Measurements from ENCODE around the gene PAX6.

DNA sequence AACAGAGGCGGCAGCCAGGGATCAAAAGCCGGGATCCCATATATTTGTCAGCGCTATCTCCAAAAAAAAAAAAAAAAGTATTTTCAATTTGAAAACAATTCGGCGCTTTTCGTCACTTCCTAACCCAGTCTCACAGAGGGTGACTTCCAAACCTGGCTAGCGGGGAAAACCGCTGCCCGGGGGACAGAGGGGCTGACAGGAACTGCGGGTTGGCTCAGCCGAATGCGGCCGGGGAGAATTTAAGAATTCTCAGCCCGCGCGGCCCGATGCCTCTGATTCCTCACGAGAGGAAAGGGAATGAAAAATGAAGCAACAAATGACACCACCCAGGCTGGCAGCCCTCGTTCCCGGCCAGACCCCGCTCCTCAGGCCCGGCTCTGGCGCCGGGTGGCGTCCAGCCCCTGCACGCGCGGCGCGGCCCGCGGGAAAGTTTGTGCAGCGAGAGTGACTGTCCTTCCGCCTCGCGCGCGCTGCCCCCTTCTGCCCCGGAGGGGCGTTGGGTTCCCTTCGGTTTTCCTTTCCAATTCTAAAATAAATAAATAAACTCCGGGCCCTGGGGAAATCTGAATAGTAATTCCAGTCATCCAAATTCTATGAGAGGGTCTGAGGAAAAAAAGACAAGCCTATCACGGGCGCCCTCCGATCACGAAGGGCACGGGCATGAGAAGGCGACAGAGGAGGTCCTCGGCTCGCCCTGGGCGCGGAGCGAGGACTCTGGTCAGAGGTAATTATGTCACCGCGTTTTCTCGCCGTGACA, 4.8 kb upstream of the PAX6 start:
- TF ChIP-seq, protein P1, sequence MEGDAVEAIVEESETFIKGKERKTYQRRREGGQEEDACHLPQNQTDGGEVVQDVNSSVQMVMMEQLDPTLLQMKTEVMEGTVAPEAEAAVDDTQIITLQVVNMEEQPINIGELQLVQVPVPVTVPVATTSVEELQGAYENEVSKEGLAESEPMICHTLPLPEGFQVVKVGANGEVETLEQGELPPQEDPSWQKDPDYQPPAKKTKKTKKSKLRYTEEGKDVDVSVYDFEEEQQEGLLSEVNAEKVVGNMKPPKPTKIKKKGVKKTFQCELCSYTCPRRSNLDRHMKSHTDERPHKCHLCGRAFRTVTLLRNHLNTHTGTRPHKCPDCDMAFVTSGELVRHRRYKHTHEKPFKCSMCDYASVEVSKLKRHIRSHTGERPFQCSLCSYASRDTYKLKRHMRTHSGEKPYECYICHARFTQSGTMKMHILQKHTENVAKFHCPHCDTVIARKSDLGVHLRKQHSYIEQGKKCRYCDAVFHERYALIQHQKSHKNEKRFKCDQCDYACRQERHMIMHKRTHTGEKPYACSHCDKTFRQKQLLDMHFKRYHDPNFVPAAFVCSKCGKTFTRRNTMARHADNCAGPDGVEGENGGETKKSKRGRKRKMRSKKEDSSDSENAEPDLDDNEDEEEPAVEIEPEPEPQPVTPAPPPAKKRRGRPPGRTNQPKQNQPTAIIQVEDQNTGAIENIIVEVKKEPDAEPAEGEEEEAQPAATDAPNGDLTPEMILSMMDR (IDR thresholded peaks at IDR 0.05) = no peak
- TF ChIP-seq HDAC2 (IDR thresholded peaks at IDR 0.05) (no peak), RFX5 (IDR thresholded peaks at IDR 0.05) (no peak), NFE2L2 (conservative IDR thresholded peaks at IDR 0.05; ENCODE audit: low read length) (no peak), POLR2A (IDR thresholded peaks at IDR 0.05; ENCODE audit: low read length) (no peak), CEBPB (IDR thresholded peaks at IDR 0.05) (no peak)
